Tibial artery (tissue), 4 donors: ENCODE data around the gene FAM117A.
A peak's percentile ranks its signal among the peaks of the same experiment; 100 is the strongest.

Source experiments
- DNase-seq, 2 donors: peaks; one replicate each; pipeline ENCODE4 v3.0.0-alpha.2; 2019
- H3K27ac ChIP-seq, 2 donors: fragments of 200-600 bp; sonication (generic) in 1 of 2; 1 replicate in 1 of 2; 2 replicates in 1 of 2; pipeline ENCODE4 v1.5.1; 2018 to 2019; ENCODE audit warnings: mild to moderate bottlenecking in 1 of 2
- H3K27me3 ChIP-seq, 2 donors: fragments of 200-600 bp; sonication (generic) in 1 of 2; one replicate each; pipeline versions ENCODE4 v1.5.1 to v1.6.0; 2016 to 2019
- H3K36me3 ChIP-seq, 3 donors: fragments of 200-600 bp; sonication (generic) in 2 of 3; one replicate each; pipeline ENCODE4 v1.5.1; 2016 to 2019; ENCODE audit warnings: mild to moderate bottlenecking in 2 of 3
- H3K4me1 ChIP-seq, 4 donors: fragments of 200-600 bp; sonication (generic) in 2 of 4; 1 replicate in 3 of 4; 2 replicates in 1 of 4; pipeline ENCODE4 v1.5.1; 2016 to 2019
- H3K4me3 ChIP-seq, 2 donors: fragments of 200-600 bp; sonication (generic) in 1 of 2; 1 replicate in 1 of 2; 2 replicates in 1 of 2; pipeline ENCODE4 v1.5.1; 2018 to 2019; ENCODE audit warnings: mild to moderate bottlenecking in 2 of 2
- H3K9me3 ChIP-seq, 3 donors: fragments of 200-600 bp; sonication (generic) in 1 of 3; one replicate each; pipeline ENCODE4 v1.5.1; 2016 to 2019
- intact Hi-C: fragments of 100-400 bp; cut with DNase I; formaldehyde crosslinking; loops from one replicate; pipeline ENCODE4 v1.15.0; 2023; ENCODE audit warnings: low total_unique reads
- TF ChIP-seq, protein P1 (sequence below), 2 experiments: fragments of 200-600 bp in 1 of 2; fragments of 450-650 bp in 1 of 2; IDR thresholded peaks; one replicate each; pipeline ENCODE4 v1.5.1; 2017 to 2019; ENCODE audit warnings: antibody characterized with exemption in 2 of 2, mild to moderate bottlenecking in 1 of 2, moderate library complexity in 1 of 2

Gene FAM117A

GRCh38 chr17:49700960-49701359, 63.0 kb downstream of the FAM117A start:
- no peaks in the 10 kb centered on the region for H3K9me3 ChIP-seq
- H3K4me3 ChIP-seq: no peak overlapping the region
- intact Hi-C loops: loop anchor here (5.0 to 10.0 kb wide), 2 partner anchors 151 to 196 kb away; no protein-coding TSS in a partner anchor
- DNase-seq: no peak
- no peak overlapping the region for H3K27ac ChIP-seq
- no peaks in the 10 kb centered on the region for H3K27me3 ChIP-seq
- H3K4me1 ChIP-seq: peaks cover 0 to 36% (median 11%) of the 10 kb centered on the region in 4 donors
- peaks cover 61 to 62% (median 62%) of the 10 kb centered on the region in 3 donors for H3K36me3 ChIP-seq
- TF ChIP-seq, protein P1, sequence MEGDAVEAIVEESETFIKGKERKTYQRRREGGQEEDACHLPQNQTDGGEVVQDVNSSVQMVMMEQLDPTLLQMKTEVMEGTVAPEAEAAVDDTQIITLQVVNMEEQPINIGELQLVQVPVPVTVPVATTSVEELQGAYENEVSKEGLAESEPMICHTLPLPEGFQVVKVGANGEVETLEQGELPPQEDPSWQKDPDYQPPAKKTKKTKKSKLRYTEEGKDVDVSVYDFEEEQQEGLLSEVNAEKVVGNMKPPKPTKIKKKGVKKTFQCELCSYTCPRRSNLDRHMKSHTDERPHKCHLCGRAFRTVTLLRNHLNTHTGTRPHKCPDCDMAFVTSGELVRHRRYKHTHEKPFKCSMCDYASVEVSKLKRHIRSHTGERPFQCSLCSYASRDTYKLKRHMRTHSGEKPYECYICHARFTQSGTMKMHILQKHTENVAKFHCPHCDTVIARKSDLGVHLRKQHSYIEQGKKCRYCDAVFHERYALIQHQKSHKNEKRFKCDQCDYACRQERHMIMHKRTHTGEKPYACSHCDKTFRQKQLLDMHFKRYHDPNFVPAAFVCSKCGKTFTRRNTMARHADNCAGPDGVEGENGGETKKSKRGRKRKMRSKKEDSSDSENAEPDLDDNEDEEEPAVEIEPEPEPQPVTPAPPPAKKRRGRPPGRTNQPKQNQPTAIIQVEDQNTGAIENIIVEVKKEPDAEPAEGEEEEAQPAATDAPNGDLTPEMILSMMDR (IDR thresholded peaks at IDR 0.05): no peak

DNA sequence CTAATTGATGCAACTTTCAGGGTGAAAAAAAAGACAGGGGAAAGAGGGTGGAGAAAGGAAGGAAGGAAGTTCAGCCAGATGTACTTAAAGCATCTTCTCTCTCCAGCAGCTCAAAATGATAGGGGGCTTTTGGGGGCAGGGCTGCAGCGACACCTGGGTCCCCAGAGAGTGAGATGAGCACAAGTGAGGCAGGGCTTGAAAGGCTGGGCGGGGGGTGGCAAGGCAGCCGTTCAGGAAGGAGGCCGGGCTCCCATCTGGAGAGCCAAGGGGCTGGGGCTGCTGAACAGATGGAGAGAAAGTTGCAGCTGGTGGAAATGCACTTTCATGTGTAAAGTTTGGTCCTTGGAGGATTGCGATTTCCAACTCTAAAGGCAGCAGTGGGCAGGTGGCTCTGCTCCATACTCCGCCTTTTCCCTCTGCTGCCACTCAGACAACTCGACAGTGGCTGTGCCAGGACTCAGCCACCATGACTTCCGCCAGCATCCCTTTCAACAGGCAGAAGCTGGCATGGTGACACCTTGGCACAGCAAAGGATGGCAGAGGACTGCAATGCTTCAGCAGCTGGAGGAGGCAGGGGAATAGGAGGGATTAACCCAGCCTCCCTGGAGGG, 63.9 kb downstream of the FAM117A start:
- Histone ChIP-seq H3K27me3 (no peaks in the 10 kb centered on the region), H3K27ac (peak overlapping the region; percentile 22 to 86), H3K9me3 (no peaks in the 10 kb centered on the region), H3K4me1 (peaks cover 0 to 36% (median 14%) of the 10 kb centered on the region in 4 donors), H3K36me3 (peaks cover 52 to 55% (median 54%) of the 10 kb centered on the region in 3 donors), H3K4me3 (no peak overlapping the region)
- DNase-seq: no peak
- TF ChIP-seq, protein P1 (IDR thresholded peaks at IDR 0.05): no peak
- intact Hi-C loops: loop anchor here (5.0 to 10.0 kb wide), 2 partner anchors 152 to 195 kb away; no protein-coding TSS in a partner anchor

DNA sequence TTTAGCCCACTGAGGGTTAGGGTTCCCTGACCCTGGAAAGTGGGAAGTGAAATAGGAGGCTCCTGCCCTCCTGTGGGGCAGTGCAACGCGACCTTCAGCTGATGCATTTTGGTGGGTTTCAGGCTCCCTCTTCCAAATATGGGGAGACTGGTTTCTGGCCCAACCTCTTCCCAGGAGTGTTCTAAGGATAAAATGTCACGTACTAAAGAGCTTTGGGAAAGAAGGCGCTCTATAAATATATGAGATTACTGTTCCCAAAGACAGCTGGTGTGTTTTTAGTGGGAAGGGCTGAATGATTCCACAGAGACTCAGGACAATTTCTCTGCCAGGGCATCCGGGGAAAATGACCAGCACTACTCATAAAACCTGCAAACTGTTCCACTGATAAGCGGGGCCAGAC, 65.9 kb downstream of the FAM117A start:
- TF ChIP-seq, protein P1 (IDR thresholded peaks at IDR 0.05): no peak

GRCh38 chr17:49696233-49696761, 67.6 kb downstream of the FAM117A start:
- TF ChIP-seq, protein P1 (IDR thresholded peaks at IDR 0.05): no peak
- Histone ChIP-seq H3K9me3 (no peaks in the 10 kb centered on the region), H3K27me3 (no peaks in the 10 kb centered on the region), H3K4me3 (no peak overlapping the region), H3K36me3 (peaks cover 14 to 18% (median 16%) of the 10 kb centered on the region in 3 donors), H3K4me1 (peaks cover 0 to 62% (median 29%) of the 10 kb centered on the region in 4 donors), H3K27ac (peak overlapping the region; percentile 86 to 90)
- intact Hi-C loops: no loop called here
- DNase-seq: no peak

More for the DNA sequence above, 65.9 kb downstream of the FAM117A start:
- DNase-seq: no peak
- H3K36me3 ChIP-seq: peaks cover 31 to 35% (median 33%) of the 10 kb centered on the region in 3 donors
- peak overlapping the region; percentile 86 to 90 for H3K27ac ChIP-seq
- no peaks in the 10 kb centered on the region for H3K27me3 ChIP-seq
- no peaks in the 10 kb centered on the region for H3K9me3 ChIP-seq
- intact Hi-C loops: no loop called here
- peaks cover 0 to 45% (median 17%) of the 10 kb centered on the region in 4 donors for H3K4me1 ChIP-seq
- H3K4me3 ChIP-seq: no peak overlapping the region

- TF ChIP-seq, protein P1 (IDR thresholded peaks at IDR 0.05): no peak
- DNase-seq: no peak
- intact Hi-C loops: loop anchor here (2.0 kb wide), 1 partner anchor 125 kb away; no protein-coding TSS in a partner anchor
- H3K36me3 ChIP-seq: peaks cover 9 to 12% (median 11%) of the 10 kb centered on the region in 3 donors
- H3K27ac ChIP-seq: peak overlapping the region; percentile 86 to 90
- no peak overlapping the region for H3K4me3 ChIP-seq
- no peaks in the 10 kb centered on the region for H3K27me3 ChIP-seq
- no peaks in the 10 kb centered on the region for H3K9me3 ChIP-seq
- peaks cover 0 to 65% (median 31%) of the 10 kb centered on the region in 4 donors for H3K4me1 ChIP-seq
Observed at GRCh38 chr17:49695698-49696232, 68.2 kb downstream of the FAM117A start.
